ENCODE data around the gene TRAPPC10.

Gene TRAPPC10

GRCh38 chr21:44038063-44038462 lies 26.0 kb downstream of the TRAPPC10 start:
- in situ Hi-C loops (cut with MboI; ENCODE audit: low sequenced_read_pairs, unreplicated experiment): loop anchor here (25.0 kb wide), 1 partner anchor 249 kb away; the partner anchor contains the start of gene AIRE
- no peak for DNase-seq (ENCODE audit: low spot score)
- TF ChIP-seq, protein P1, sequence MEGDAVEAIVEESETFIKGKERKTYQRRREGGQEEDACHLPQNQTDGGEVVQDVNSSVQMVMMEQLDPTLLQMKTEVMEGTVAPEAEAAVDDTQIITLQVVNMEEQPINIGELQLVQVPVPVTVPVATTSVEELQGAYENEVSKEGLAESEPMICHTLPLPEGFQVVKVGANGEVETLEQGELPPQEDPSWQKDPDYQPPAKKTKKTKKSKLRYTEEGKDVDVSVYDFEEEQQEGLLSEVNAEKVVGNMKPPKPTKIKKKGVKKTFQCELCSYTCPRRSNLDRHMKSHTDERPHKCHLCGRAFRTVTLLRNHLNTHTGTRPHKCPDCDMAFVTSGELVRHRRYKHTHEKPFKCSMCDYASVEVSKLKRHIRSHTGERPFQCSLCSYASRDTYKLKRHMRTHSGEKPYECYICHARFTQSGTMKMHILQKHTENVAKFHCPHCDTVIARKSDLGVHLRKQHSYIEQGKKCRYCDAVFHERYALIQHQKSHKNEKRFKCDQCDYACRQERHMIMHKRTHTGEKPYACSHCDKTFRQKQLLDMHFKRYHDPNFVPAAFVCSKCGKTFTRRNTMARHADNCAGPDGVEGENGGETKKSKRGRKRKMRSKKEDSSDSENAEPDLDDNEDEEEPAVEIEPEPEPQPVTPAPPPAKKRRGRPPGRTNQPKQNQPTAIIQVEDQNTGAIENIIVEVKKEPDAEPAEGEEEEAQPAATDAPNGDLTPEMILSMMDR (IDR thresholded peaks at IDR 0.05; ENCODE audit: borderline replicate concordance, control extremely low read depth, extremely low read depth, insufficient read depth, missing control alignments): no peak

GRCh38 chr21:44039828-44040227 lies 27.7 kb downstream of the TRAPPC10 start:
- TF ChIP-seq, protein P1 (IDR thresholded peaks at IDR 0.05; ENCODE audit: borderline replicate concordance, control extremely low read depth, extremely low read depth, insufficient read depth, missing control alignments): no peak
- DNase-seq (ENCODE audit: low spot score): no peak
- in situ Hi-C loops (cut with MboI; ENCODE audit: low sequenced_read_pairs, unreplicated experiment): loop anchor here (25.0 kb wide), 1 partner anchor 247 kb away; the partner anchor contains the start of gene AIRE

DNA sequence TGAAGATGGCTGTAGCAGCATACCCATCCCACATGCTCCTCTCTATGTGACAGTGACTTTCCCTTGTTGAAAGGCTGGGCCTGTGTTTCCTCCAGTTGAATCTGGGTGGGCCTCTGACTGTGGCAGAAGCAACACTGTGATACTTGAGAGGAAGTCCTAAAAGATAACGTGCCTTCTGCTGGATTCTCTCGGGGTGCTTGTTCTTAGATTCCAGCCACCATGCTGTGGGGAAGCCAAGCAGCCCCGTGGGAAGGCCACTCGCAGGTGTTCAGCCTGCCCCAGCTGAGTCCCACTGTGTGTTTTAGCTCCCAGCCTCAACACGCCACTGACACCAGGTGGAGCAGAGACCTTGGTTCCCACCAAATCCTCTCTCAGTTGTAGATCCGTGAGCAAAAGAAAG lies 31.5 kb downstream of the TRAPPC10 start:
- in situ Hi-C loops (cut with MboI; ENCODE audit: low sequenced_read_pairs, unreplicated experiment): loop anchor here (25.0 kb wide), 1 partner anchor 244 kb away; the partner anchor contains the start of gene AIRE
- DNase-seq (ENCODE audit: low spot score): no peak

DNA sequence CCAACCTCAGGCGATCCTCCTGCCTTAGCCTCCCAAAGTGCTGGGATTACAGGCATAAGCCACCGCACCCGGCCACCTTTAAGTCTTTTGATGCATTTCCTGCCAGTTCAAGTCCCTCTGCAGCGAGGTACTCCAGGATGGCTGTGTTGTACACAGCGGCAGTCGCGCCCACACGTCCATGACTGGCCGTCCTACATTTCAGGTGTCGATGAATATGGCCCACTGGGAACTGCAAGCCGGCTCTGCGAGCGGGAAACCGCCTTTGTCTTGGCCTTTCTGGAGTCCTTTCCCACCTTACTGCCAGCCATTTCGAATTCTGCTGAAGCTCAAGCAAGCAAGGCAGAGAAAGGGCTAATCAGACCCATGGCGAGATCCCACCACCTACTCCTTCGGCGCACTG lies 34.6 kb downstream of the TRAPPC10 start:
- TF ChIP-seq, protein P1 (IDR thresholded peaks at IDR 0.05; ENCODE audit: borderline replicate concordance, control extremely low read depth, extremely low read depth, insufficient read depth, missing control alignments): no peak
- no peak for DNase-seq (ENCODE audit: low spot score)
- in situ Hi-C loops (cut with MboI; ENCODE audit: low sequenced_read_pairs, unreplicated experiment): loop anchor here (25.0 kb wide), 1 partner anchor 241 kb away; the partner anchor contains the start of gene AIRE

More for the DNA sequence above, 31.5 kb downstream of the TRAPPC10 start:
- TF ChIP-seq, protein P1 (IDR thresholded peaks at IDR 0.05; ENCODE audit: borderline replicate concordance, control extremely low read depth, extremely low read depth, insufficient read depth, missing control alignments): no peak

GRCh38 chr21:44047996-44048560 lies 36.0 kb downstream of the TRAPPC10 start:
- DNase-seq (ENCODE audit: low spot score): no peak
- TF ChIP-seq, protein P1 (IDR thresholded peaks at IDR 0.05; ENCODE audit: borderline replicate concordance, control extremely low read depth, extremely low read depth, insufficient read depth, missing control alignments): no peak
- in situ Hi-C loops (cut with MboI; ENCODE audit: low sequenced_read_pairs, unreplicated experiment): loop anchor here (25.0 kb wide), 1 partner anchor 239 kb away; the partner anchor contains the start of gene AIRE

DNA sequence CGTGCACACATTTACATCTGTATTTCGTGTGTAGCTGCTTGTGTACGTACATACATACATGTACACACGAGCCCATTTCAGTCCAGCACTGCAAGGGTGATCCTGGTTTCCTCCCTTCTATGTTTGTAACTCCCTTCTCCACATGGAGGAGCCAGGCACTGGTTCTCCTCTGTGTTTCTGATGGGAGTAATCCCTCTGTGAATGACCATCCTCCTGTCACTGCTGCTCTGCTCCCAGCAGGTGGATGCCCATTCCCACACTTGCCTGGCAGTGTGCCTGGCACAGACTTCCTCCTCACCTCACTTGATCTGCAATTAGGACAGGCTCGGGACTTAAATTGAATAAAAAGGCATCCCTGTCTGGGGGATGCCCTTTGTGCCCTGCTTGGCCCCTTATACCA lies 37.1 kb downstream of the TRAPPC10 start:
- TF ChIP-seq, protein P1 (IDR thresholded peaks at IDR 0.05; ENCODE audit: borderline replicate concordance, control extremely low read depth, extremely low read depth, insufficient read depth, missing control alignments): no peak
- in situ Hi-C loops (cut with MboI; ENCODE audit: low sequenced_read_pairs, unreplicated experiment): loop anchor here (25.0 kb wide), 1 partner anchor 238 kb away; the partner anchor contains the start of gene AIRE
- DNase-seq (ENCODE audit: low spot score): no peak
